ENCODE measurements around the gene WASF2. TPM values are rescaled to one million over a fixed set of nuclear protein-coding genes. Genes with fewer than 3 reads are reported as not detected.

WASF2 gene
- total and polyA plus RNA-seq, 2 of the 13 experiments (the other 11 are each of a cell fraction or from before 2014, with no cell fraction given) = 10.4 to 27.7 TPM

- TF ChIP-seq TFAP4 (IDR thresholded peaks at IDR 0.05; ENCODE audit: borderline replicate concordance, low read depth) (no peak), SRSF4 (IDR thresholded peaks at IDR 0.05; ENCODE audit: low read depth, low read length, poor library complexity, severe bottlenecking) (no peak), ZBTB7A (CRISPR knock-in tag; IDR thresholded peaks at IDR 0.05) (no peak), ISL2 (CRISPR knock-in tag; IDR thresholded peaks at IDR 0.05) (no peak), JARID2 (CRISPR knock-in tag; IDR thresholded peaks at IDR 0.05; ENCODE audit: insufficient replicate concordance) (no peak), REXO4 (CRISPR knock-in tag; IDR thresholded peaks at IDR 0.05; ENCODE audit: borderline replicate concordance) (no peak), ZNF496 (CRISPR knock-in tag; IDR thresholded peaks at IDR 0.05; ENCODE audit: insufficient replicate concordance) (no peak), TBP (CRISPR knock-in tag; IDR thresholded peaks at IDR 0.05) (no peak), YY1 (IDR thresholded peaks at IDR 0.05; ENCODE audit: insufficient read depth, insufficient replicate concordance, low read depth, low read length) (no peak), ZNF678 (CRISPR knock-in tag; IDR thresholded peaks at IDR 0.05) (no peak), TGIF2 (CRISPR knock-in tag; IDR thresholded peaks at IDR 0.05) (no peak), ATF1 (CRISPR knock-in tag; IDR thresholded peaks at IDR 0.05) (no peak), GTF3A (CRISPR knock-in tag; conservative IDR thresholded peaks at IDR 0.05) (no peak), PLSCR1 (CRISPR knock-in tag; IDR thresholded peaks at IDR 0.05; ENCODE audit: borderline replicate concordance) (no peak), JUN (CRISPR knock-in tag; IDR thresholded peaks at IDR 0.05) (no peak), CBX5 (CRISPR knock-in tag; IDR thresholded peaks at IDR 0.05; ENCODE audit: borderline replicate concordance) (peak; percentile 43; the same call in 1 of the 2 replicates), TFDP2 (CRISPR knock-in tag; IDR thresholded peaks at IDR 0.05) (no peak), ZMYM3 (CRISPR knock-in tag; IDR thresholded peaks at IDR 0.05) (peak; percentile 70), ZNF546 (CRISPR knock-in tag; conservative IDR thresholded peaks at IDR 0.05) (no peak), ZSCAN20 (CRISPR knock-in tag; IDR thresholded peaks at IDR 0.05; ENCODE audit: borderline replicate concordance) (no peak), ZNF777 (CRISPR knock-in tag; IDR thresholded peaks at IDR 0.05) (0 out of 2 replicates have a peak, but pooled peaks have one; percentile 45), ZNF281 (CRISPR knock-in tag; IDR thresholded peaks at IDR 0.05; ENCODE audit: borderline replicate concordance) (peak; percentile 83), ZNF775 (CRISPR knock-in tag; IDR thresholded peaks at IDR 0.05; ENCODE audit: borderline replicate concordance) (no peak), STAT5B (CRISPR knock-in tag; IDR thresholded peaks at IDR 0.05) (no peak)
Observed at GRCh38 chr1:27519331-27520258, 29.6 kb upstream of the WASF2 start (continued).
